ENCODE results near the gene NSRP1. TPM values are rescaled to one million over a fixed set of nuclear protein-coding genes. Genes with fewer than 3 reads are reported as not detected.

The NSRP1 gene
- total and polyA plus RNA-seq, 2 of the 4 experiments (the other 2 are of a cell fraction), result 3.4 to 14.2 TPM

- ChIA-PET CTCF (no interaction called here), POLR2A (ENCODE audit: unreplicated experiment) (no interaction called here)
- TF ChIP-seq NFE2L2 (IDR thresholded peaks at IDR 0.05; ENCODE audit: low read depth, low read length), result no peak
- no peak for TF ChIP-seq MAZ (IDR thresholded peaks at IDR 0.05; ENCODE audit: borderline replicate concordance, low read depth, low read length)
- no peak for TF ChIP-seq RAD21 (IDR thresholded peaks at IDR 0.05; ENCODE audit: low read length)
- TF ChIP-seq CHD1 (IDR thresholded peaks at IDR 0.05; ENCODE audit: low read depth, low read length), result no peak
- TF ChIP-seq FOS (IDR thresholded peaks at IDR 0.05; ENCODE audit: low read depth, low read length), result no peak
- no peak for TF ChIP-seq CEBPB (IDR thresholded peaks at IDR 0.05; ENCODE audit: low read depth, low read length)
- no peak for TF ChIP-seq RFX5 (IDR thresholded peaks at IDR 0.05; ENCODE audit: low read depth, low read length)
- TF ChIP-seq BHLHE40 (IDR thresholded peaks at IDR 0.05; ENCODE audit: low read depth, low read length), result no peak
- no peak for TF ChIP-seq MXI1 (IDR thresholded peaks at IDR 0.05; ENCODE audit: borderline replicate concordance, low read depth, low read length)
- TF ChIP-seq SMC3 (IDR thresholded peaks at IDR 0.05; ENCODE audit: low read depth, low read length), result no peak
- TF ChIP-seq USF2 (IDR thresholded peaks at IDR 0.05; ENCODE audit: low read depth, low read length), result no peak
- TF ChIP-seq RCOR1 (IDR thresholded peaks at IDR 0.05; ENCODE audit: insufficient replicate concordance, low read length), result no peak
- no peak for TF ChIP-seq POLR2A (IDR thresholded peaks at IDR 0.05; ENCODE audit: low read depth, low read length)
- no peak for TF ChIP-seq CTCF (conservative IDR thresholded peaks at IDR 0.05; ENCODE audit: low read depth, low read length)
- H3K27me3 ChIP-seq (ENCODE audit: control insufficient read depth, insufficient read depth, low read length), result peaks cover 57% of the 10 kb centered on the region
- no peak overlapping the region for H3K18ac ChIP-seq (ENCODE audit: low read depth, low read length)
- no peak overlapping the region for H2BK20ac ChIP-seq (ENCODE audit: low read depth, low read length)
- DNase-seq, result no peak
- no peak overlapping the region for H3K56ac ChIP-seq (ENCODE audit: extremely low read depth, insufficient read depth, low read length)
- H3K9ac ChIP-seq (ENCODE audit: low read depth, low read length), result no peak overlapping the region
- H4K20me1 ChIP-seq (ENCODE audit: insufficient read depth, low read length), result no peaks in the 10 kb centered on the region
- H4K8ac ChIP-seq (ENCODE audit: low read depth in 2 of 2, low read length in 2 of 2), result no peak overlapping the region
- WGBS, 2 experiments (ENCODE audit: extremely low coverage in 2 of 2, insufficient read length in 1 of 2), result 100% methylated on average over 1 of the region's 3 CpGs; no CpG with 5 or more reads in 1 of the 2 experiments
- no peak overlapping the region for H3K4ac ChIP-seq (ENCODE audit: low read depth, low read length)
- H3K4me1 ChIP-seq (ENCODE audit: control insufficient read depth, insufficient read depth, low read length), result no peaks in the 10 kb centered on the region; the same call in 1 of the 2 replicates
- H3K9me3 ChIP-seq (ENCODE audit: control insufficient read depth, insufficient read depth, low read length), result no peaks in the 10 kb centered on the region
- no peak overlapping the region for H3K4me2 ChIP-seq (ENCODE audit: low read depth, low read length)
- intact Hi-C loops (cut with micrococcal nuclease) (no loop called here), in situ Hi-C loops (cut with MboI; ENCODE audit: low sequenced_read_pairs) (no loop called here), dilution Hi-C loops (cut with HindIII; ENCODE audit: low sequenced_read_pairs, unreplicated experiment) (no loop called here)
- no peak overlapping the region for H2AK9ac ChIP-seq (replicated peaks; ENCODE audit: low read depth, low read length, poor library complexity)
- BruUV-seq (replicated peaks), result no TSS peak
- H3K4me3 ChIP-seq (ENCODE audit: insufficient read depth, low read depth, low read length), result no peak overlapping the region
- H3K79me1 ChIP-seq (ENCODE audit: low read depth in 1 of 2, low read length in 2 of 2), result no peaks in the 10 kb centered on the region
- H4K5ac ChIP-seq (ENCODE audit: low read depth, low read length), result no peak overlapping the region
- no peak overlapping the region for H2BK5ac ChIP-seq (ENCODE audit: low read depth, low read length, poor library complexity, severe bottlenecking)
- no peak overlapping the region for H3K27ac ChIP-seq (ENCODE audit: insufficient read depth, low read length)
- no peak overlapping the region for H2AK5ac ChIP-seq (ENCODE audit: low read depth, low read length)
- H3K23ac ChIP-seq (ENCODE audit: low read depth, low read length), result no peak overlapping the region
- H2BK120ac ChIP-seq (ENCODE audit: low read depth, low read length), result no peak overlapping the region
- H2BK15ac ChIP-seq (ENCODE audit: low read depth, low read length), result no peak overlapping the region
- ATAC-seq (ENCODE audit: low read depth), result peak; percentile 72
- no peak overlapping the region for H3K14ac ChIP-seq (replicated peaks; ENCODE audit: low read depth, low read length)
- H2AFZ ChIP-seq (replicated peaks; ENCODE audit: low read length, poor library complexity), result no peak overlapping the region
- H3K9me1 ChIP-seq (ENCODE audit: insufficient read depth, low read length), result 0 out of 2 replicates have a peak, but pooled peaks cover 3% of the 10 kb centered on the region
- no peak overlapping the region for H4K91ac ChIP-seq (ENCODE audit: insufficient read depth, low read depth, low read length)
- H3K36me3 ChIP-seq (ENCODE audit: control insufficient read depth, insufficient read depth, low read length), result no peaks in the 10 kb centered on the region
These were observed 111.4 kb downstream of the NSRP1 start for GRCh38 chr17:30228011-30228410.

Measured in IMR-90 (cell line).